ENCODE measurements around the gene ANKRD7. TPM values are rescaled to one million over a fixed set of nuclear protein-coding genes. Genes with fewer than 3 reads are reported as not detected.

The ANKRD7 gene
- total RNA-seq, 1 experiment from 2014 or later: 0.42 TPM

DNA sequence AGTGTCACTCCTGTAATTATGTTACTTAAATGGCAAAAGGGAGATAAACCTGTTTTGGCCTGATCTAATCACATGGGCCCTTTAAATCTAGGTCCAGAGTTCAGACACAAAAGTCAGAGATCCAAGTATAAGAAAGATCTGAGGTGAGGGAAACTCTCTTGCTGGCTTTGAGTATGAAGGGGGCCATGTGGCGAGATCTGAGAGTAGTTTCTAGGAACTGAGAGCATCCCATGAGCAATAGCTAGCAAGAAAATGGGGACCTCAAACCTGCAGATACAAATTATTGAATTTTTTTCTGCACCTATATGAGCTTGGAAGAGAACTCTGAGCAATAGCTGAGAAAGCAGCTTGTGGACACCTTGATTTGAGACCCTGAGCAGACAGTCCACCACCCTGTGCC lies 27.6 kb downstream of the ANKRD7 start:
- Mint-ChIP-seq H3K27me3 (ENCODE audit: unreplicated experiment) (no peaks in the 10 kb centered on the region), H3K4me3 (ENCODE audit: low read depth, unreplicated experiment) (no peak overlapping the region), H3K9me3 (ENCODE audit: low read depth, unreplicated experiment) (no peaks in the 10 kb centered on the region), H3K36me3 (ENCODE audit: insufficient read depth, unreplicated experiment) (no peaks in the 10 kb centered on the region), H3K27ac (ENCODE audit: unreplicated experiment) (no peak overlapping the region), H3K4me1 (ENCODE audit: low read depth, unreplicated experiment) (no peaks in the 10 kb centered on the region)
- intact Hi-C loops (cut with micrococcal nuclease; ENCODE audit: unreplicated experiment): loop anchor here (10.0 kb wide), 2 partner anchors 343 to 923 kb away; no protein-coding TSS in a partner anchor
- CTCF ChIA-PET: no interaction called here
- no TSS peak for BruUV-seq (replicated peaks)
- no peak for DNase-seq
- TF ChIP-seq, protein P1, sequence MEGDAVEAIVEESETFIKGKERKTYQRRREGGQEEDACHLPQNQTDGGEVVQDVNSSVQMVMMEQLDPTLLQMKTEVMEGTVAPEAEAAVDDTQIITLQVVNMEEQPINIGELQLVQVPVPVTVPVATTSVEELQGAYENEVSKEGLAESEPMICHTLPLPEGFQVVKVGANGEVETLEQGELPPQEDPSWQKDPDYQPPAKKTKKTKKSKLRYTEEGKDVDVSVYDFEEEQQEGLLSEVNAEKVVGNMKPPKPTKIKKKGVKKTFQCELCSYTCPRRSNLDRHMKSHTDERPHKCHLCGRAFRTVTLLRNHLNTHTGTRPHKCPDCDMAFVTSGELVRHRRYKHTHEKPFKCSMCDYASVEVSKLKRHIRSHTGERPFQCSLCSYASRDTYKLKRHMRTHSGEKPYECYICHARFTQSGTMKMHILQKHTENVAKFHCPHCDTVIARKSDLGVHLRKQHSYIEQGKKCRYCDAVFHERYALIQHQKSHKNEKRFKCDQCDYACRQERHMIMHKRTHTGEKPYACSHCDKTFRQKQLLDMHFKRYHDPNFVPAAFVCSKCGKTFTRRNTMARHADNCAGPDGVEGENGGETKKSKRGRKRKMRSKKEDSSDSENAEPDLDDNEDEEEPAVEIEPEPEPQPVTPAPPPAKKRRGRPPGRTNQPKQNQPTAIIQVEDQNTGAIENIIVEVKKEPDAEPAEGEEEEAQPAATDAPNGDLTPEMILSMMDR (IDR thresholded peaks at IDR 0.05; ENCODE audit: unreplicated experiment): no peak

DNA sequence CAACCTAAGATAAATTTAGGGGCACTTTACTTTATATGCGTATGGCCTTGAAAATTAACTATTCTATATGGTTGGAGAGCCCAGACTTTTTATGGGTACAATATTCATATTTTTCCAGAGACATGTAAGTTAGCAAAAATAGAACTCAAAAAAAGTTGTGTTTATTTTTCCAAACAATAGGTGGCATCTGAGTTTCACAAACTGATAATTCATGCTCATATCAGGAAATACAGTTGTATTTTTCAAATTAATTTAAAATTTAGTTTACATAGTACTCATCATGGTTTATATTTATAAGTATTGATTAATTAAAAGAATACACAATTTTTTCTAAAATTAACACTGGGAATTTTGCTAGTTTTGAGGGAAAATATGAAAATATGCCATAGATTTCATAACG lies 34.6 kb downstream of the ANKRD7 start:
- BruUV-seq (replicated peaks): no TSS peak
- TF ChIP-seq, protein P1 (IDR thresholded peaks at IDR 0.05; ENCODE audit: unreplicated experiment): no peak
- intact Hi-C loops (cut with micrococcal nuclease; ENCODE audit: unreplicated experiment): loop anchor here (5.0 to 10.0 kb wide), 4 partner anchors 93 to 916 kb away; no protein-coding TSS in a partner anchor
- Mint-ChIP-seq H3K4me3 (ENCODE audit: low read depth, unreplicated experiment) (no peak overlapping the region), H3K4me1 (ENCODE audit: low read depth, unreplicated experiment) (no peaks in the 10 kb centered on the region), H3K27me3 (ENCODE audit: unreplicated experiment) (no peaks in the 10 kb centered on the region), H3K9me3 (ENCODE audit: low read depth, unreplicated experiment) (no peaks in the 10 kb centered on the region), H3K36me3 (ENCODE audit: insufficient read depth, unreplicated experiment) (no peaks in the 10 kb centered on the region), H3K27ac (ENCODE audit: unreplicated experiment) (no peak overlapping the region)
- no peak for DNase-seq
- CTCF ChIA-PET: no interaction called here

DNA sequence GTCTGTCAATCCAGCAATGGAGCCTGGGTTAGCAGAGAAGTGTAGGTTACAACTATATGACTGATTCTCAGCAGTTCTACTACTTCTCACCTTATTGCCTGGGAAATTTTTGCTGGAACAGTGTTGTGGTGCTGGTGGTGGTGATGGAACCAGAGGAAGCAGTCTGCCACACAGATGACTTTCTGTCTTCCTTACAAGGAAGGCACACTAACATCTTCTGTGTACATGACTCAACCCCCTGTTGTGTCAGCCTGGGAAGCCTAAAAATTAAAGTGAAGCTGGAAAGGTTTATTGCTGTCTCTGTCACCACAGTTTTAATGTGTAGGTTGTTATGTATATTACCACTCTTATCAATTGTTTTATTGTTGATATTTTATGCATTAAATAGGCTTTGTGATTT lies 40.3 kb downstream of the ANKRD7 start:
- no peak overlapping the region for H3K4me3 Mint-ChIP-seq (ENCODE audit: low read depth, unreplicated experiment)
- no peaks in the 10 kb centered on the region for H3K36me3 Mint-ChIP-seq (ENCODE audit: insufficient read depth, unreplicated experiment)
- no peak overlapping the region for H3K27ac Mint-ChIP-seq (ENCODE audit: unreplicated experiment)
- H3K9me3 Mint-ChIP-seq (ENCODE audit: low read depth, unreplicated experiment): no peaks in the 10 kb centered on the region
- H3K27me3 Mint-ChIP-seq (ENCODE audit: unreplicated experiment): no peaks in the 10 kb centered on the region
- intact Hi-C loops (cut with micrococcal nuclease; ENCODE audit: unreplicated experiment): no loop called here
- TF ChIP-seq, protein P1 (IDR thresholded peaks at IDR 0.05; ENCODE audit: unreplicated experiment): no peak
- no peaks in the 10 kb centered on the region for H3K4me1 Mint-ChIP-seq (ENCODE audit: low read depth, unreplicated experiment)
- CTCF ChIA-PET: no interaction called here
- no peak for DNase-seq
- no TSS peak for BruUV-seq (replicated peaks)

DNA sequence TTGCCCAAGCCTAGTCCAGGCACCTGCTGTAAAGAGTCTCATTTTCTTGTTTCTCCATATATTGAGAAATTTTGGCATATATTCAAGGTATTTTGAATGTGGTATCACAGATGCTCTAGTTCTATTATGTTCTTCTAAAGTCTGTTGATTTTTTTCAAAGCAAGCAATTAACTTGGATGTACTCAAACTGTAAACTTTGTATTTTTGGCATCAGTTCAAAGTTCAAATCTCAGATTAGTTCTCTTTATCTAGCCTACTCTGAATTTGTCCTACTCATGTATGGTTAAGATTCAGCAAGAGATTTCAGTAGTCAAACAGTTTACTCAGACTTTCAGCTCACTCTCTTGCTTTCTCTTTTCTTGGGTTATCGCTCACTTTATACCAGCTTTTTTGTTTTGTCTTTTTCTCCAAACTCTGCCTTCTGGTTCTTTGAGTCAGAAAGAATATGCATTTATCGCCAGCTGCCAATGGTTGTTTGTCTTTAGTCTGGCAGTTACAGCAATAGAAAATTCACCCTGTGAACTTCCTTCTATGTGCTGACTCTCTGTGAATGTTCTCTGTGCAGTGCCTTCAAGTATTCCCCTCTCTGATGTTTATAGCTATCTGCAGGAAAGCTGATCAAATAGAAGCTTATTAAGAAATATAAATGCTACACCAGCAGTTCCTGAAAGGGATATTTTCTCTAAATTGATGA lies 56.0 kb downstream of the ANKRD7 start:
- Mint-ChIP-seq H3K4me1 (ENCODE audit: low read depth, unreplicated experiment) (peaks cover 8% of the 10 kb centered on the region), H3K36me3 (ENCODE audit: insufficient read depth, unreplicated experiment) (no peaks in the 10 kb centered on the region), H3K4me3 (ENCODE audit: low read depth, unreplicated experiment) (no peak overlapping the region), H3K27ac (ENCODE audit: unreplicated experiment) (no peak overlapping the region), H3K9me3 (ENCODE audit: low read depth, unreplicated experiment) (no peaks in the 10 kb centered on the region), H3K27me3 (ENCODE audit: unreplicated experiment) (no peaks in the 10 kb centered on the region)
- intact Hi-C loops (cut with micrococcal nuclease; ENCODE audit: unreplicated experiment): no loop called here
- DNase-seq: no peak
- TF ChIP-seq, protein P1 (IDR thresholded peaks at IDR 0.05; ENCODE audit: unreplicated experiment): no peak
- no TSS peak for BruUV-seq (replicated peaks)
- CTCF ChIA-PET: no interaction called here

Measured in Calu3 (cell line).